SK-MEL-5 (cell line): ENCODE data around the gene TIMP1. TPM values are rescaled to one million over a fixed set of nuclear protein-coding genes. Genes with fewer than 3 reads are reported as not detected.
"Not testable (repeated sequence)": the region's sequence is repeated elsewhere in the genome, so short reads cannot be mapped to it uniquely, and the experiment has no call there.

ENCODE experiments used
- DNase-seq: peaks from one replicate; pipeline ENCODE4 v3.0.0-alpha.2; 2016; ENCODE audit warnings: low read depth, low spot score
- in situ Hi-C: cut with HindIII; loops from 2 replicates; pipeline ENCODE4 v1.10.0; 2016; ENCODE audit warnings: low sequenced_read_pairs, high pct_unique_total_duplicates, low pct_unique_long_range_greater_than_20kb
- total RNA-seq: library from RNA; depleted of rRNA; stranded (reverse); fragments of >200 nt; shearing (Covaris generic); gene quantifications from 2 replicates; pipeline ENCODE4 v1.2.3, GENCODE V29; 2014

TIMP1 gene
- total RNA-seq, 1 experiment from 2014 or later, result 265 TPM

- DNase-seq, result no peak
- in situ Hi-C loops, result no loop called here
Observed at GRCh38 chrX:47587906-47588735, 5.9 kb downstream of the TIMP1 start.

GRCh38 chrX:47590984-47591383 lies 8.7 kb downstream of the TIMP1 start:
- in situ Hi-C loops, result no loop called here
- no peak for DNase-seq

- in situ Hi-C loops, result no loop called here
- no peak for DNase-seq
Observed at GRCh38 chrX:47593522-47593921, 11.3 kb downstream of the TIMP1 start.

GRCh38 chrX:47595716-47596251 lies 13.5 kb downstream of the TIMP1 start:
- in situ Hi-C loops, result no loop called here
- no peak for DNase-seq

- DNase-seq, result no peak
- in situ Hi-C loops, result no loop called here
Observed at GRCh38 chrX:47596256-47596655, 14.0 kb downstream of the TIMP1 start.

GRCh38 chrX:47597222-47597621 lies 15.0 kb downstream of the TIMP1 start:
- no peak for DNase-seq
- in situ Hi-C loops, result no loop called here

- DNase-seq, in situ Hi-C loops: not testable (repeated sequence)
Observed at GRCh38 chrX:47603125-47603524, 20.9 kb downstream of the TIMP1 start.

- no peak for DNase-seq
- in situ Hi-C loops, result no loop called here
Observed at GRCh38 chrX:47605024-47605423, 22.8 kb downstream of the TIMP1 start.

- no peak for DNase-seq
- in situ Hi-C loops, result no loop called here
Observed at GRCh38 chrX:47607091-47607490, 24.9 kb downstream of the TIMP1 start.

- DNase-seq, result no peak
- in situ Hi-C loops, result no loop called here
Observed at GRCh38 chrX:47608130-47608810, 26.0 kb downstream of the TIMP1 start.

GRCh38 chrX:47610511-47610910 lies 28.3 kb downstream of the TIMP1 start:
- in situ Hi-C loops, result no loop called here
- DNase-seq, result no peak

- no peak for DNase-seq
- in situ Hi-C loops, result no loop called here
Observed at GRCh38 chrX:47611489-47611888, 29.3 kb downstream of the TIMP1 start.

GRCh38 chrX:47611926-47612325 lies 29.7 kb downstream of the TIMP1 start:
- in situ Hi-C loops, result no loop called here

GRCh38 chrX:47612418-47612817 lies 30.2 kb downstream of the TIMP1 start:
- in situ Hi-C loops, result no loop called here
- no peak for DNase-seq

More at GRCh38 chrX:47611926-47612325, 29.7 kb downstream of the TIMP1 start:
- DNase-seq, result no peak

GRCh38 chrX:47613082-47613481 lies 30.8 kb downstream of the TIMP1 start:
- in situ Hi-C loops, result no loop called here
- no peak for DNase-seq

- DNase-seq, result no peak
- in situ Hi-C loops, result no loop called here
Observed at GRCh38 chrX:47614618-47615017, 32.4 kb downstream of the TIMP1 start.

GRCh38 chrX:47618923-47619485 lies 36.8 kb downstream of the TIMP1 start:
- DNase-seq, result no peak
- in situ Hi-C loops, result no loop called here

GRCh38 chrX:47619486-47620302 lies 37.5 kb downstream of the TIMP1 start, which contains the start of gene SYN1:
Gene SYN1, minus strand, starts transcription at chrX:47619857. Its CDS starts 129 bp downstream, at chrX:47619728.
- peak; percentile 68 for DNase-seq
- in situ Hi-C loops, result no loop called here
